Measurements from ENCODE around the gene LIN54.

DNA sequence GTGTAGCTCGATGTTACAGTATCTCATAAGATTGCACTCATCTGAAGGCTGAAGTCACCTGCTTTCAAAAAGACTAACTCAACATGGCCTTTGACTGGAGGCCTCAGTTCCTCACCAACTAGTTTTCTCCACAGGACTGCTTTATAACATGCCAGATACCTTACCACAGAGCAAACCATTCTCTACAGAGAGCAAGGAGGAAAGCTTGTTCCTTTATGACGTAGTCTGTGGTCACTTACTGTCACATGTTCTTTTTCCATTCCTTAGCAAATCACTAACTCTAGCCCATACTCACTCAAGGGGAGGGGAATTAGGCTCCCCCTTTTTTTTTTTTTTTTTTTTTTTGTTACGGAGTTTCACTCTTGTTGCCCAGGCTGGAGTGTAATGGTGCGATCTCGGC, 106.9 kb downstream of the LIN54 start:
- TF ChIP-seq, protein P1, sequence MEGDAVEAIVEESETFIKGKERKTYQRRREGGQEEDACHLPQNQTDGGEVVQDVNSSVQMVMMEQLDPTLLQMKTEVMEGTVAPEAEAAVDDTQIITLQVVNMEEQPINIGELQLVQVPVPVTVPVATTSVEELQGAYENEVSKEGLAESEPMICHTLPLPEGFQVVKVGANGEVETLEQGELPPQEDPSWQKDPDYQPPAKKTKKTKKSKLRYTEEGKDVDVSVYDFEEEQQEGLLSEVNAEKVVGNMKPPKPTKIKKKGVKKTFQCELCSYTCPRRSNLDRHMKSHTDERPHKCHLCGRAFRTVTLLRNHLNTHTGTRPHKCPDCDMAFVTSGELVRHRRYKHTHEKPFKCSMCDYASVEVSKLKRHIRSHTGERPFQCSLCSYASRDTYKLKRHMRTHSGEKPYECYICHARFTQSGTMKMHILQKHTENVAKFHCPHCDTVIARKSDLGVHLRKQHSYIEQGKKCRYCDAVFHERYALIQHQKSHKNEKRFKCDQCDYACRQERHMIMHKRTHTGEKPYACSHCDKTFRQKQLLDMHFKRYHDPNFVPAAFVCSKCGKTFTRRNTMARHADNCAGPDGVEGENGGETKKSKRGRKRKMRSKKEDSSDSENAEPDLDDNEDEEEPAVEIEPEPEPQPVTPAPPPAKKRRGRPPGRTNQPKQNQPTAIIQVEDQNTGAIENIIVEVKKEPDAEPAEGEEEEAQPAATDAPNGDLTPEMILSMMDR (IDR thresholded peaks at IDR 0.05), result no peak
- TF ChIP-seq POLR2A (IDR thresholded peaks at IDR 0.05) (no peak), POLR2AphosphoS5 (IDR thresholded peaks at IDR 0.05) (no peak)
